NCI-H2029 (cell line): Measurements from ENCODE around the gene LMO3.
"Not testable (repeated sequence)": the region's sequence is repeated elsewhere in the genome, so short reads cannot be mapped to it uniquely, and the experiment has no call there.

ENCODE experiments used
- DNase-seq: peaks from one replicate; lab custom pipeline; 2025; lab: John Stamatoyannopoulos, UW

The LMO3 gene

GRCh38 chr12:16545836-16546235 is 60.1 kb downstream of the LMO3 start:
- no peak for DNase-seq

GRCh38 chr12:16542586-16542985 is 63.4 kb downstream of the LMO3 start:
- no peak for DNase-seq

GRCh38 chr12:16537652-16538051 is 68.3 kb downstream of the LMO3 start:
- DNase-seq: not testable (repeated sequence)

GRCh38 chr12:16531621-16532020 is 74.3 kb downstream of the LMO3 start:
- peak; percentile 87 for DNase-seq

- DNase-seq: peak; percentile 6
These were observed 75.6 kb downstream of the LMO3 start for GRCh38 chr12:16530268-16530850.

GRCh38 chr12:16526693-16527092 is 79.3 kb downstream of the LMO3 start:
- no peak for DNase-seq

- no peak for DNase-seq
These were observed 81.6 kb downstream of the LMO3 start for GRCh38 chr12:16524378-16524777.

GRCh38 chr12:16523951-16524331 is 82.0 kb downstream of the LMO3 start:
- no peak for DNase-seq

- no peak for DNase-seq
These were observed 82.5 kb downstream of the LMO3 start for GRCh38 chr12:16523284-16523950.

GRCh38 chr12:16520328-16520727 is 85.6 kb downstream of the LMO3 start:
- DNase-seq: no peak

- DNase-seq: no peak
These were observed 90.3 kb downstream of the LMO3 start for GRCh38 chr12:16515666-16516065.

- DNase-seq: no peak
These were observed 92.7 kb downstream of the LMO3 start for GRCh38 chr12:16513231-16513630.

- no peak for DNase-seq
These were observed 96.6 kb downstream of the LMO3 start for GRCh38 chr12:16509411-16509810.

GRCh38 chr12:16506394-16506793 is 99.6 kb downstream of the LMO3 start:
- no peak for DNase-seq

- DNase-seq: no peak
These were observed 101.8 kb downstream of the LMO3 start for GRCh38 chr12:16504200-16504599.

- no peak for DNase-seq
These were observed 106.4 kb downstream of the LMO3 start for GRCh38 chr12:16499611-16500010.
